GM21737 (cell line): ENCODE results near the gene RCAN3.

ENCODE experiments used
- ATAC-seq: cut with Tn5 transposase; IDR thresholded peaks from one replicate; pipeline ENCODE4 v1.9.1; 2021; ENCODE audit warnings: mild to moderate bottlenecking, moderate library complexity; ENCODE audit not compliant: unreplicated experiment

The RCAN3 gene

DNA sequence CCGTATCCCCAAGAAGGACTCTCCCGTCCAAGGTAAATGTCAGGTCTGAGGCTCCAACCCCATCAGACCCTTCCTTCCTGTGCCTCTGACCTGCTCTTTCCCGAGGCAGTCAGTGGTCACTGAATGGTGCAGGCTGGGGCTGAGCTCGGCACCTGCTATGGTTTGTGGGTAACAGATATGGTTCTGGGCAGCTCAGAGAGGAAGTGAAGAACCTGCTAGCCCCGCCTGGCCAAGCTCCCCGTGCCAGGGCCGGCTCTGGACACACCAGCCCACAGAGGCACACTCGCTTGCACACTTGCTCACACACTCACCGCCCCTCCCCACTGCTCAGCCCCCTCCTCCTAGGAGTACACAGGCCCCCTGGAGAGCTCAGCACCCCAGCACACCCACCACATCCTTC is 69.7 kb downstream of the RCAN3 start:
- ATAC-seq, result no peak

DNA sequence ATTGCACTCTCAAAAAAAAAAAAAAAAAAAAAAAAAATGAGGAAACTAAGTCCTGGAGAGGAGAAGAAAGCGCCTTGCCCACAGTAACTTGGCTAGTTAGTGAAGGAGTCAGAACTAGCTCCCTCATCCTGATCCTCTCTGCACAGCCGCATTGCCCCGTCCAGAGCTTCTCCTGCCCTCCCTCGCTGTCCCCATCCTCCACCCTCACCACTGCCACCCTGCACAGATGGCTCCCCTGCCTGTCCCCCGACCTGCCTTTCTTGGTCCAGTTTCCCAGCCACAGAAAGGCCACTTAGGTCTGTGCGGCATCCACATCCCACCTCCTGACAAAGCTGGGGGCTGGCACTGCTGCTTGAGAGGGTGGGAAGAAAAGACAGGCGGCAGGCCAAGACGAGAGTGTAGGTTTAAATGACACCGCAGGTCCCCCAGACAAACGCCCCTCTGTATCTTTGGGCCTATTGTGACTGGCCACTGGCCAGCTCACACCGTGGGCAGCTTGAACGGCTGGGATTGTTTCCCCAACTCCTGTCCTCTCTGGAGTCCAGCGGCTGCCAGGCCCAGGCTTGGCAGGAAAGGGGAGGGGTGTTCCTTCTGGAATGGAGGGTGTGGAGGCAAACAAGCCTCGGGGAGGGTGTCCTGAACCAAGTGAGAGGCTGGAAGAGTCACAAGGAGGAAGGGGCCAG is 73.4 kb downstream of the RCAN3 start:
- ATAC-seq, result no peak

- no peak for ATAC-seq
These were observed 76.2 kb downstream of the RCAN3 start for GRCh38 chr1:24578846-24579245.

GRCh38 chr1:24580756-24581155 is 78.1 kb downstream of the RCAN3 start:
- ATAC-seq, result no peak

GRCh38 chr1:24584171-24584647 is 81.6 kb downstream of the RCAN3 start:
- ATAC-seq, result no peak

DNA sequence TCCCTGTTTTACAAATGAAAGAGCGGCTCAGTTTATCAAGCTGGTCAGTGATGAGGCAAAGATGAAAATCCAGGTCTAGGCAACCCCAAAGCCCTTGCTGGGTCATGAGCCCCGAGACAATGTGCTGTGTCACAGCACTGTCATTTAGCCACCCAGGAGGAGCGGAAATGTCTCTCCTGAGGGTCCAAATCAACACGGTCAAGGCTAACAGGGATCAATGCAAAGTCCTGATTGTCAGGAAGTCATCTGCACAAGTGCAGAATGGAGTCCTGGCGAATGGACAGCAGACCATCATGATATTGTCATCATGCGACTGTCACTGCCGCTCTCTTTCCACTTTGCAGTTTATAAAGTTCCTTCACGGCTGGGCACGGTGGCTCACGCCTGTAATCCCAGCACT is 83.5 kb downstream of the RCAN3 start:
- no peak for ATAC-seq

- ATAC-seq, result no peak
These were observed 84.6 kb downstream of the RCAN3 start for GRCh38 chr1:24586970-24587820.

DNA sequence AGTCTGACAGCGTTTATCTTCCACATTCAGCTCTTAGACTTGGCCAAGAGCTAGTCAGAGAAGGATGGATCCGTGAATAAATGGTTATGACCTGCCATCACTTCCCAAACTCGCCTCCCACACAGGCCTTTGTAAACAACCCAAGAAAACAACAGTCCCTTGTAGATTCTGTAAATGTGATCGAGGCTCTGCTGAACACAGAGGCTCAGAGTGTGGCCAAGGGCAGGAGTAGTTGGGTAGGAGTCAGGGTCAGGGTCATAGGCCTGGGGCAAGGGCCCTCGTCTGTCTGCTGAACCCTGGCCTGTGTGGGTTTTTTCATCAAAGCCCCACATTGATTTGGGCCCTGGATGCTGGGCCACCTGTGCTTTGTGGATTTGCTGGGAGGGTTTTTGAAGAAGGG is 85.9 kb downstream of the RCAN3 start:
- ATAC-seq, result no peak

DNA sequence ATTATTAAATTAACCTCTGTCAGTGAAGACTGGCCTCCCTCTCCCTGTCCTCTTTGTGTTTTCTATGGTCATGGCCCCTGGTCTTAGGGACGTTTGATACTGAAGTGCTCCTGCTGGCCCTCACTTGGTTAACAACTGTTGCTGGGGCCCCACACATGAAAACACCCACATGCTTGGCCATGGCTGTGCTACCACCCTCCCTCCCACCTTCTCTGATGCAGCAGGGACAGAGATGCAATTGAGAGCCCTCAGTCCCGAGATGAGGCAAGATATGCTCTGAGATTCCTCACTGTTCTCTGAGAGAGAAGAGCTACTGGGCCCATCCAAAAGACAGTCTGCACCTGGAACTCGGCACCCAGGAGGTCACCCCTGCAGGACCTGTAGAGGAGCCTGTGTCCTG is 86.6 kb downstream of the RCAN3 start:
- ATAC-seq, result no peak
